ENCODE data around the gene SS18L1.

Gene SS18L1

GRCh38 chr20:62163986-62164762 is 20.6 kb downstream of the SS18L1 start:
- Histone ChIP-seq H3K79me2 (ENCODE audit: low read length) (no peaks in the 10 kb centered on the region), H3K4me2 (ENCODE audit: low read length) (no peak overlapping the region), H3K9ac (ENCODE audit: low read length) (no peak overlapping the region), H3K4me3 (ENCODE audit: low read length) (no peak overlapping the region), H4K20me1 (ENCODE audit: insufficient read depth, low read length) (no peaks in the 10 kb centered on the region), H3K9me3 (ENCODE audit: insufficient read depth, low read length) (no peaks in the 10 kb centered on the region), H3K27ac (ENCODE audit: low read length) (no peak overlapping the region), H3K27me3 (ENCODE audit: low read depth, low read length) (no peaks in the 10 kb centered on the region), H3K4me1 (ENCODE audit: low read length) (no peaks in the 10 kb centered on the region), H3K36me3 (replicated peaks; ENCODE audit: low read depth, low read length) (peaks cover 4% of the 10 kb centered on the region), H2AFZ (ENCODE audit: low read depth, low read length) (no peak overlapping the region)
- TF ChIP-seq EZH2phosphoT487 (IDR thresholded peaks at IDR 0.05; ENCODE audit: low read depth): no peak
- TF ChIP-seq CTCF (IDR thresholded peaks at IDR 0.05; ENCODE audit: low read depth, low read length): no peak

- Histone ChIP-seq H3K4me2 (ENCODE audit: low read length) (no peak overlapping the region), H4K20me1 (ENCODE audit: insufficient read depth, low read length) (no peaks in the 10 kb centered on the region), H3K9me3 (ENCODE audit: insufficient read depth, low read length) (no peaks in the 10 kb centered on the region), H3K4me3 (ENCODE audit: low read length) (no peak overlapping the region), H3K27ac (ENCODE audit: low read length) (no peak overlapping the region), H3K79me2 (ENCODE audit: low read length) (no peaks in the 10 kb centered on the region), H3K9ac (ENCODE audit: low read length) (no peak overlapping the region), H2AFZ (ENCODE audit: low read depth, low read length) (no peak overlapping the region), H3K36me3 (replicated peaks; ENCODE audit: low read depth, low read length) (peaks cover 4% of the 10 kb centered on the region), H3K4me1 (ENCODE audit: low read length) (no peaks in the 10 kb centered on the region), H3K27me3 (ENCODE audit: low read depth, low read length) (no peaks in the 10 kb centered on the region)
- no peak for TF ChIP-seq CTCF (IDR thresholded peaks at IDR 0.05; ENCODE audit: low read depth, low read length)
- no peak for TF ChIP-seq EZH2phosphoT487 (IDR thresholded peaks at IDR 0.05; ENCODE audit: low read depth)
Observed at GRCh38 chr20:62164879-62165761, 21.6 kb downstream of the SS18L1 start.

GRCh38 chr20:62165762-62166399 is 22.3 kb downstream of the SS18L1 start:
- Histone ChIP-seq H3K4me1 (ENCODE audit: low read length) (no peaks in the 10 kb centered on the region), H3K4me2 (ENCODE audit: low read length) (no peak overlapping the region), H3K9me3 (ENCODE audit: insufficient read depth, low read length) (no peaks in the 10 kb centered on the region), H3K27me3 (ENCODE audit: low read depth, low read length) (no peaks in the 10 kb centered on the region), H3K9ac (ENCODE audit: low read length) (no peak overlapping the region), H3K4me3 (ENCODE audit: low read length) (no peak overlapping the region), H3K79me2 (ENCODE audit: low read length) (no peaks in the 10 kb centered on the region), H3K27ac (ENCODE audit: low read length) (no peak overlapping the region), H4K20me1 (ENCODE audit: insufficient read depth, low read length) (no peaks in the 10 kb centered on the region), H3K36me3 (replicated peaks; ENCODE audit: low read depth, low read length) (peaks cover 4% of the 10 kb centered on the region), H2AFZ (ENCODE audit: low read depth, low read length) (no peak overlapping the region)
- TF ChIP-seq EZH2phosphoT487 (IDR thresholded peaks at IDR 0.05; ENCODE audit: low read depth) (no peak), CTCF (IDR thresholded peaks at IDR 0.05; ENCODE audit: low read depth, low read length) (no peak)

GRCh38 chr20:62167474-62167873 is 23.9 kb downstream of the SS18L1 start:
- Histone ChIP-seq H3K27me3 (ENCODE audit: low read depth, low read length) (no peaks in the 10 kb centered on the region), H3K4me3 (ENCODE audit: low read length) (no peak overlapping the region), H3K9ac (ENCODE audit: low read length) (no peak overlapping the region), H4K20me1 (ENCODE audit: insufficient read depth, low read length) (no peaks in the 10 kb centered on the region), H3K36me3 (replicated peaks; ENCODE audit: low read depth, low read length) (no peaks in the 10 kb centered on the region), H3K79me2 (ENCODE audit: low read length) (no peaks in the 10 kb centered on the region), H3K27ac (ENCODE audit: low read length) (no peak overlapping the region), H2AFZ (ENCODE audit: low read depth, low read length) (no peak overlapping the region), H3K9me3 (ENCODE audit: insufficient read depth, low read length) (no peaks in the 10 kb centered on the region), H3K4me1 (ENCODE audit: low read length) (no peaks in the 10 kb centered on the region), H3K4me2 (ENCODE audit: low read length) (no peak overlapping the region)
- TF ChIP-seq EZH2phosphoT487 (IDR thresholded peaks at IDR 0.05; ENCODE audit: low read depth) (no peak), CTCF (IDR thresholded peaks at IDR 0.05; ENCODE audit: low read depth, low read length) (no peak)

Measured in OCI-LY3 (cell line).